DND-41 (cell line): ENCODE data around the gene MYBBP1A.

Experiments used
- ATAC-seq: fragments of 200-7000 bp; cut with Tn5 transposase; 3 replicates; pipeline ENCODE4 v1.9.1; 2021; ENCODE audit warnings: low read depth; ENCODE audit not compliant: insufficient read depth
- DNase-seq: peaks from one replicate; pipeline ENCODE4 v3.0.0-alpha.2; 2020
- H2AFZ ChIP-seq: 2 replicates; pipeline ENCODE4 v1.6.0; 2012; ENCODE audit warnings: low read depth, low read length
- H3K27ac ChIP-seq: 2 replicates; pipeline ENCODE4 v1.5.1; 2012; ENCODE audit warnings: low read length, inconsistent platforms
- H3K27me3 ChIP-seq: fragments of 200-600 bp; sonication (generic); 2 replicates; pipeline ENCODE4 v1.6.0; 2012; ENCODE audit warnings: low read length, mild to moderate bottlenecking, inconsistent platforms; ENCODE audit not compliant: insufficient read depth, poor library complexity
- H3K36me3 ChIP-seq: 2 replicates; pipeline ENCODE4 v1.5.1; 2012; ENCODE audit warnings: low read length, inconsistent platforms; ENCODE audit not compliant: insufficient read depth
- H3K4me1 ChIP-seq: 2 replicates; pipeline ENCODE4 v1.5.1; 2012; ENCODE audit warnings: mild to moderate bottlenecking, low read length; ENCODE audit not compliant: insufficient read depth
- H3K4me2 ChIP-seq: 2 replicates; pipeline ENCODE4 v1.6.0; 2012; ENCODE audit warnings: mild to moderate bottlenecking, moderate library complexity, low read length, inconsistent platforms; ENCODE audit not compliant: insufficient read depth
- H3K4me3 ChIP-seq, 2 experiments: fragments of 200-600 bp in 1 of 2; shearing (Covaris generic) in 1 of 2; 2 replicates each; pipeline ENCODE4 v1.5.1; 2012 to 2016; ENCODE audit warnings: inconsistent platforms in 2 of 2, low read length in 2 of 2, mild to moderate bottlenecking in 2 of 2, low read depth in 1 of 2, moderate library complexity in 1 of 2
- H3K79me2 ChIP-seq: 2 replicates; pipeline ENCODE4 v1.6.0; 2012; ENCODE audit warnings: low read length, inconsistent platforms; ENCODE audit not compliant: insufficient read depth
- H3K9ac ChIP-seq: 2 replicates; pipeline ENCODE4 v1.6.0; 2012; ENCODE audit warnings: low read depth, mild to moderate bottlenecking, inconsistent platforms, low read length, moderate library complexity
- H3K9me3 ChIP-seq: 2 replicates; pipeline ENCODE4 v1.5.1; 2012; ENCODE audit warnings: low read length, moderate library complexity, mild to moderate bottlenecking, inconsistent platforms; ENCODE audit not compliant: insufficient read depth, severe bottlenecking
- H4K20me1 ChIP-seq: 2 replicates; pipeline ENCODE4 v1.6.0; 2012; ENCODE audit warnings: low read length; ENCODE audit not compliant: insufficient read depth
- EZH2 ChIP-seq: IDR thresholded peaks from 3 replicates; pipeline ENCODE4 v1.6.1; 2012; ENCODE audit warnings: borderline replicate concordance, low read depth, mild to moderate bottlenecking, moderate library complexity, low read length, inconsistent platforms; ENCODE audit not compliant: severe bottlenecking
- TF ChIP-seq, protein P1 (sequence below): IDR thresholded peaks from 2 replicates; pipeline ENCODE4 v1.5.1; 2012; ENCODE audit warnings: borderline replicate concordance, low read length, moderate library complexity, mild to moderate bottlenecking; ENCODE audit not compliant: poor library complexity, severe bottlenecking; ENCODE audit errors: extremely low read depth

MYBBP1A gene

GRCh38 chr17:4583206-4583605, 28.0 kb upstream of the MYBBP1A start:
- no peak overlapping the region for H3K9ac ChIP-seq
- no peak overlapping the region for H3K4me2 ChIP-seq
- H3K79me2 ChIP-seq: no peaks in the 10 kb centered on the region
- TF ChIP-seq, protein P1, sequence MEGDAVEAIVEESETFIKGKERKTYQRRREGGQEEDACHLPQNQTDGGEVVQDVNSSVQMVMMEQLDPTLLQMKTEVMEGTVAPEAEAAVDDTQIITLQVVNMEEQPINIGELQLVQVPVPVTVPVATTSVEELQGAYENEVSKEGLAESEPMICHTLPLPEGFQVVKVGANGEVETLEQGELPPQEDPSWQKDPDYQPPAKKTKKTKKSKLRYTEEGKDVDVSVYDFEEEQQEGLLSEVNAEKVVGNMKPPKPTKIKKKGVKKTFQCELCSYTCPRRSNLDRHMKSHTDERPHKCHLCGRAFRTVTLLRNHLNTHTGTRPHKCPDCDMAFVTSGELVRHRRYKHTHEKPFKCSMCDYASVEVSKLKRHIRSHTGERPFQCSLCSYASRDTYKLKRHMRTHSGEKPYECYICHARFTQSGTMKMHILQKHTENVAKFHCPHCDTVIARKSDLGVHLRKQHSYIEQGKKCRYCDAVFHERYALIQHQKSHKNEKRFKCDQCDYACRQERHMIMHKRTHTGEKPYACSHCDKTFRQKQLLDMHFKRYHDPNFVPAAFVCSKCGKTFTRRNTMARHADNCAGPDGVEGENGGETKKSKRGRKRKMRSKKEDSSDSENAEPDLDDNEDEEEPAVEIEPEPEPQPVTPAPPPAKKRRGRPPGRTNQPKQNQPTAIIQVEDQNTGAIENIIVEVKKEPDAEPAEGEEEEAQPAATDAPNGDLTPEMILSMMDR: no peak
- no peak for TF ChIP-seq EZH2
- no peaks in the 10 kb centered on the region for H4K20me1 ChIP-seq
- H3K27me3 ChIP-seq: peaks cover 6% of the 10 kb centered on the region
- no peak overlapping the region for H2AFZ ChIP-seq
- no peaks in the 10 kb centered on the region for H3K36me3 ChIP-seq
- DNase-seq (no peak), ATAC-seq (no peak)
- no peak overlapping the region for H3K4me3 ChIP-seq
- no peak overlapping the region for H3K27ac ChIP-seq
- H3K9me3 ChIP-seq: no peaks in the 10 kb centered on the region
- no peaks in the 10 kb centered on the region for H3K4me1 ChIP-seq

DNA sequence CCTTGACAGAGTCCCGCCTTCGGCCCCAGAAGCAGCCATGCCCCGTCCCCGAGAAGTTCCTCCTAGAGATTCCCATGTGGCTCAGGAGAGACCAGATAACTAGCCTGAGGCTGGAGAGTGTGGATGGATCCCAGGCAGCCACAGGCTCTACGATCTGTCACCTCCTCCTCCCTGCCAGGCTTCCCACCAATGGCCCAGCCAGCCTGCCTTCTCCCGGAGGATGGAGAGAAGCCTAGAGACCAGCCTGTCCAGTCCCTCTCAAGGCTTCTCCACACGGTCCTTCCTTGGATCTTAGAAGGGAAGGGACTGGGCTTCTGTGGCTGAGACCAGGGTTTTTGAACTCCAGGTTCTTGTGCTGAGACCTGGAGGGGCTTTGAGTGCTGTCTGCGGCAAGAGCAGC, 27.5 kb upstream of the MYBBP1A start:
- peaks cover 6% of the 10 kb centered on the region for H3K27me3 ChIP-seq

DNA sequence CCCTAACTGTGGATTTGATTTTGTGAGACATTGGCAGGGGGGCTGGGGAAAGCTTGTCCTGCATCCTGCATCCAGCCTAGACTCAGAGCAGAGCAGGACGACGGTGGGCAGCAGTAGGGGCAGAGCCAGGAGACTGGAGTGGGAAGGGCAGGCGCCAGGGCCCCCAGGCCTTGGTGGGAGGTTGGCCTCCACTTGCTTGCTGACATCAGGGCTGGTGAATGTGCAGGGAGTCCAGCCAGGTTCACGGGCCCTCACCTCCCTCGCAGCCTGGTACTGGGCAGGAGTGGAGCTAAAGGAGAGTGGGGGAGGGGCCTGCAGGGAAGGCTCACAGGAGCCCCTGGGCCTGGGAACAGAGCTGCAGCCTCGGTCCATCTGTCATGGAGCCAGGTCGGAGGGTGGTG, 26.9 kb upstream of the MYBBP1A start:
- Histone ChIP-seq H3K79me2 (no peaks in the 10 kb centered on the region), H3K4me2 (no peak overlapping the region), H4K20me1 (no peaks in the 10 kb centered on the region), H3K4me1 (no peaks in the 10 kb centered on the region), H3K27ac (no peak overlapping the region), H3K9ac (no peak overlapping the region), H2AFZ (no peak overlapping the region), H3K27me3 (peaks cover 1% of the 10 kb centered on the region), H3K4me3 (no peak overlapping the region), H3K36me3 (no peaks in the 10 kb centered on the region), H3K9me3 (no peaks in the 10 kb centered on the region)
- no peak for ATAC-seq
- no peak for DNase-seq
- TF ChIP-seq, protein P1: no peak
- no peak for TF ChIP-seq EZH2

More for the DNA sequence above, 27.5 kb upstream of the MYBBP1A start:
- TF ChIP-seq EZH2: no peak
- TF ChIP-seq, protein P1: no peak
- Histone ChIP-seq H3K4me1 (no peaks in the 10 kb centered on the region), H3K4me3 (no peak overlapping the region), H3K9me3 (no peaks in the 10 kb centered on the region), H3K79me2 (no peaks in the 10 kb centered on the region), H4K20me1 (no peaks in the 10 kb centered on the region), H3K36me3 (no peaks in the 10 kb centered on the region), H3K27ac (no peak overlapping the region), H3K9ac (no peak overlapping the region), H3K4me2 (no peak overlapping the region), H2AFZ (no peak overlapping the region)
- ATAC-seq (no peak), DNase-seq (no peak)

GRCh38 chr17:4580291-4580690, 25.1 kb upstream of the MYBBP1A start:
- Histone ChIP-seq H4K20me1 (no peaks in the 10 kb centered on the region), H3K4me1 (no peaks in the 10 kb centered on the region), H3K4me2 (no peak overlapping the region), H3K36me3 (no peaks in the 10 kb centered on the region), H3K27me3 (no peaks in the 10 kb centered on the region), H3K9me3 (no peaks in the 10 kb centered on the region), H3K9ac (no peak overlapping the region), H3K79me2 (no peaks in the 10 kb centered on the region), H2AFZ (no peak overlapping the region), H3K4me3 (no peak overlapping the region), H3K27ac (no peak overlapping the region)
- no peak for ATAC-seq
- TF ChIP-seq, protein P1: no peak
- no peak for TF ChIP-seq EZH2
- DNase-seq: no peak
